CD4-positive, alpha-beta T cell treated with Interferon alpha-2 for 1 hour (primary cell): ENCODE measurements around the gene KATNAL1.

ENCODE experiments used
- DNase-seq, 2 donors: peaks; one replicate each; pipeline ENCODE4 v3.0.0-alpha.2; 2020 to 2022

The KATNAL1 gene

DNA sequence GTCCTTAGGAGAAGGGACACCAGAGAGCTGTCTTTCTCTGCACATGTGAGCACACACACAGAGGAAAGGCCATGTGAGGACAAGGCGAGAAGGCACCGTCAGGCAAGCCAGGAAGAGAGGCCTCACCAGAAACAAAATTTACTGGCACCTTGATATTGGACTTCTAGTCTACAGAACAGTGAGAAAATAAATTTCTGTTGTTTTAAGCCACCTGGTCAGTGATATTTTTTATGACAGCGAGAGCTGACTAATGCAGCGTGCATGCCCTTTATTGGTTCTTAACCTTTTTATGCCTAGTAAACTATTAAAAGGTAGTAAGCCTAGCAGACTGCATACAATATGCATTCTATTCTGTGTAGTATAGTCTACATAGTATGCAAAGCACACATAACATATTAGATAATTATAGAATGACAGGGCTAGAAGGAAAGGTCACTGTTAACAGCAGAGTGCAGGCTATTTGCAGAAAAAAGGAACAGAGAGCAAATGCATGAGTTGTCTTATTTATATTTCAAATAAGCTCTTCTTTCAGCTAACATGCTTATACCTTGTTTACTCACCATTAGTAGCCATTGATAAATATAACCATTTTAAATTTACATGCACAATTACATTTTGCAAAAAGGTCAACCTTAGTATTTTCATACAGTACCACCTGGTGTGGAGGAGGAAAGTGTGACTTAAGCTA, 25.2 kb upstream of the KATNAL1 start:
- no peak for DNase-seq

GRCh38 chr13:30331331-30331771, 24.0 kb upstream of the KATNAL1 start:
- no peak for DNase-seq

DNA sequence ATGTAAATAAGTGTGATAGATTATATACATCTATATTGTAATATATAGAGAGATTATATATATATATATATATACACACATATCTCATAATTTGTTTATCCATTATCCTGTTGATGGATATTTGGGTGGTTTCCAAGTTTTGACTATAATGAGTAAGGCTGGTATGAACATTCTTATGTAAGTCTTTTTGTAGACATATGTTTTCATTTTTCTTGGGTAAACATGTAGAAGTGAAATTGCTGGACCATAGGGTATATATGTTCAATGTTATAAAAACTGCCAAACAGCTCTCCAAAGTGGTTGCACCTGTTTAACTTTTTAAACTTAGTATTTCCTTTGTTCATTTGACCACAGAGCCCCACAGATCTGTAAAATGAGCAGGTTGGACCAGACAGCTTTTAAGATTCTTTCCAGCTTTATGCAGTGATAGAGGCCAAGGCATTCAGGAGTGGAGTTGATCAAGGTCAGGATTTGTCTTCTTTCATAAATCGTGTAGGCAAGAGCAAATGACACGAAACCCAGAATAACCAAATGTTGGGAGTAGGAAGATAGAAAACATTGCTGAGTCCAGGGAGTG, 21.7 kb upstream of the KATNAL1 start:
- DNase-seq: no peak

GRCh38 chr13:30325668-30326067, 18.3 kb upstream of the KATNAL1 start:
- DNase-seq: no peak

DNA sequence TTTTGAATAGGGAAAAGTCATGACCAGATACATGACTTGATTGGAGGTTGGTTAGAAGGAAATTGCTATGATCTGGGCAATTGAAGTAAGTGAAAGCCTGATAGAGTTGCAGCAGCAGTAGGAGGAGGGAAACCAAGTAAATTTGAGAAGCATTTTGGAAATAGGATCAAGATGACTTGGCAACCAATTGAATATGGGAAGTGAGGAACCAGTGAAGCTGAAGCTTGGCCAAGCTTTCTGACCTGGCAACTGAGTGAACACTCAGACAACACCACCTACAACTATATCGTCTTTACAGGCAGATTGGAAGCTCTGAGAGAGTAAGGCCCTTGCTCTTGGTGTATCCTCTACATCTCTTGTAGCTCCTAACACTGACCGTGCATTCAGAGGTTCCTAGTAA, 16.2 kb upstream of the KATNAL1 start:
- no peak for DNase-seq

GRCh38 chr13:30322428-30322827, 15.1 kb upstream of the KATNAL1 start:
- DNase-seq: no peak

DNA sequence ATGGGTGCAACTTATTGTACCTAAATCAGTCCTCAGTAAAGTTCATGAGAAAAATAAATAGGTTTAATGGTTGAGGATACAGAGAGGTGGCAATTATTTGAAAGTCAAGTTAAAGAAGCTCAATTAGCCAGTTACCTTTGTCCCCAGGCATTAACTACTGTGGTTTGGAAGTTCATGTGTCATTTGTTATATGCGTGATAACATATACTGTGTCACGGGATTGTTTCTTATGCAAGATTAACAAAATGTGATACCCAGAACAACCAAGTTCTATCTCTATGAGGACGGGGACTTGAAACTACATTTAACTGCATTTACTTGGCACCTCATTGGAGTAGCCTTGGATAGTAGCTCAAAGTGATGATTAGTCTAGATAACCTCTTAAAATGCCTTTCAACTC, 13.9 kb upstream of the KATNAL1 start:
- no peak for DNase-seq

- DNase-seq: no peak
These were observed 12.3 kb upstream of the KATNAL1 start for GRCh38 chr13:30319655-30320054.

- DNase-seq: no peak
These were observed 11.8 kb upstream of the KATNAL1 start for GRCh38 chr13:30319130-30319529.

DNA sequence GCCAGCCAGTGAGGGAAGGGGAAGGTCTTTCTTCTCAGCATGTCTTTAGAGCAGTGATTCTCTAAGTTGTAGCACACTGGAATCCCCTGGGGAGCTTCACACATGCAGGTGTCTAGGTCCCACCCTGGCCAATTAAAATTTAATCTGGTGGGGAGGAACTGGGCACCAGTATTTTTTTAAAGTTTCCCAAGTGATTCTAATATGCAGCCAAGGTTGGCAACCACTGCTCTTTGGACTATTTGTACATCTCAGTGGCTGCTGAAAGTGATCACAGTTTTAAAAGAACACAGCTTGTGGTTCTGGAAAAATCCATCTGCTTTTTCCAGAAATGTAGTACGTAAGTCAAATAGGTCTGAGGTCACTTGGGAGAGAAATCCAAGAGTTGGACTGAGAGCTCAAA, 10.7 kb upstream of the KATNAL1 start:
- no peak for DNase-seq

DNA sequence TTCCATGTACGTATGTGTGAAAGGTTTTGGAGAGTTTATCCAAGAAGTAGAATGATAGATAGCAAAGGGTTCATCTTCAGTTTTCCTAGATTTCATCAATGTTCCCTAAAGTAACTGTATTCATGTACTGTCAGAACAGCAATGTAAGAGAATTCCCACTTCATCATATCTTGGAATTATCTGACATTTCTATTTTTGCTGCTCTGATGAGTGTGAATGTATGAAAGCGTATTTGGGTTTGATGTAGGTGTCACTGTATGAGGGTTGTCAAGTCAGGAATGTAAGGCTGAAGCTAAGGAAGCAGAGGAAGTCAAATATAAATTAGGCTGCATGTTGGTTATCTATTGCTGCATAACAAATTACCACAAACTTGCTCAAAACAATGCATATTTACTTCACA, 7.2 kb upstream of the KATNAL1 start:
- DNase-seq: no peak

DNA sequence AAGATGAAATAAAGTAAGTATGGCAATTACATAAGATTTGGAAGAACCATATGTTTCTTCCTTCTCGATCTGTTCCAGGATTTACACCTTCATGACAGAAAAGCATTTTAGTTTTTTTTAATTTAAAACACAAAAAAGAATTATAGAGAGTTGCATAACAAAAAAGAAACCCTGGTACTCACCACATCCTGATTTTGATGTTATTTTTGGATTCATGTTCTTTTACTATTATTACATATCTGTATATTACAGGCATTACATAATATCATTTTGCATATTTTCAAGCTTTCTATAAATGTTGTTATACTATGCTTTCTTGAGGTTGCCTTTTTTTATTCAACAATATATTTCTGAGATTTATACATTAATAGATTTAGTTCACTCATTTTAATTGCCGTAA, 6.7 kb upstream of the KATNAL1 start:
- no peak for DNase-seq

GRCh38 chr13:30313311-30313710, 6.0 kb upstream of the KATNAL1 start:
- DNase-seq: no peak

- DNase-seq: no peak
These were observed 5.6 kb upstream of the KATNAL1 start for GRCh38 chr13:30312904-30313303.

DNA sequence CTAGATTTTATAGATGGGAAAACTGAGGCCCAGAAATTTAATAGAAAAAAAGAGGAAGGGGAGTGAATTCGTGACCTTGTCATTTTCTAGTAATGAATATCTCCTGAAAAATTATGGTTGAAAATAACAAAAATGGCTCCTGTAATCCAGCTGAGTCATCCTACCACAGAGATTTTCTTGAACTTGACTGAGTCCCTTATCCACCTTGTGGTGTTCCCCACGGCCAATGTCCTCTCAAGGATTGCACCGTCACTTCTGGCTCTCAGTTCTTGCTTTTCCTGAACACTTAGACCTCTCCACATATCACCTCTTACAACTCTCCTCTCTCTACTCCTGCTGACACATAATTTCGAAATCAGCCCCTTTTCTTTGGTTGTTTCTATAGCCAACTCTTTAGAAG, 1.2 kb upstream of the KATNAL1 start:
- no peak for DNase-seq

DNA sequence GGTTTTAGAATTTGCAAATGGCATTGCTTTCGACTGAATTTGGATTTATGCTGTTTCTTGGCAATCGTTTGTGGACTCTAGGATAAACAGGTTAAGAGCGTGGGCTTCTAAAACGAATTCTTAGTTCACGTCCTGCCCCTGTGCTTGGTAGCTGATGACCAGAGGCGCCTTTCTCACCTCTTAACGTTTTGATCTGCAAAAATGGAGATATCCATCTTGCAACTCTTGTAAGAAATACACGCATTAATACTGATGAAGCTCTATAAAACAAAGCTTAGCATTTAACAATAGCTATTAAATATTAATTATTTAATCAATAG, 580 bp upstream of the KATNAL1 start:
- DNase-seq: no peak

- DNase-seq: peak; percentile 89 to 92
These were observed 573 bp downstream of the KATNAL1 start for GRCh38 chr13:30306762-30307193.

DNA sequence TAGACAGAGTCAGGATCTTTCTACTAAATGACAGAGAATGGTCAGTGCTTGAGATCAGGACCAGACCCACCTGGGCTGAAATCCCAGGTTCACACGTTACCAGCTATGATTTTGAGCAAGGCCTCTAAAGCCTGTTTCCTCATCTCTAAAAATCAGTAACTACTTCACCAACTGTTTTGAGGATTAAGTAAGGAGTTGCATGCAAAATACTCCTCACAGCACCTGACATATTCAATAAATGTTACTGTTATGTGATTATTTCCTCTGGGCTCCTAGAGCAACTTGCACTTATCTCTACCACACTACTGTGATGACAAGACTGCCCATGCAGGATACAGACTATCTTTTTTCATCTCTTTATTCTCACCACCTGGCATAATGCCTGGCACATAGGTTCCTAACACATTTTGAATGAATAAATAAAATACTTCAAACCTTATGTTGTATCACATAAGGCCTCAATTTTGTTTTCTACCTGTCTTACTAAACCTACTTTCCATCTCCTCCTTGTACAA, 1.8 kb downstream of the KATNAL1 start:
- DNase-seq: no peak

- no peak for DNase-seq
These were observed 4.1 kb downstream of the KATNAL1 start for GRCh38 chr13:30303269-30303668.

- DNase-seq: no peak
These were observed 5.5 kb downstream of the KATNAL1 start for GRCh38 chr13:30301827-30302226.

GRCh38 chr13:30300596-30300995, 6.8 kb downstream of the KATNAL1 start:
- no peak for DNase-seq

GRCh38 chr13:30299786-30300185, 7.6 kb downstream of the KATNAL1 start:
- no peak for DNase-seq

- DNase-seq: no peak
These were observed 12.2 kb downstream of the KATNAL1 start for GRCh38 chr13:30295116-30295515.

GRCh38 chr13:30294004-30294403, 13.3 kb downstream of the KATNAL1 start:
- DNase-seq: no peak

- DNase-seq: no peak
These were observed 15.0 kb downstream of the KATNAL1 start for GRCh38 chr13:30292325-30292724.
